ENCODE results near the gene SDC3. TPM values are rescaled to one million over a fixed set of nuclear protein-coding genes. Genes with fewer than 3 reads are reported as not detected.

The SDC3 gene
- total RNA-seq, 1 experiment from 2014 or later: 33.7 TPM

DNA sequence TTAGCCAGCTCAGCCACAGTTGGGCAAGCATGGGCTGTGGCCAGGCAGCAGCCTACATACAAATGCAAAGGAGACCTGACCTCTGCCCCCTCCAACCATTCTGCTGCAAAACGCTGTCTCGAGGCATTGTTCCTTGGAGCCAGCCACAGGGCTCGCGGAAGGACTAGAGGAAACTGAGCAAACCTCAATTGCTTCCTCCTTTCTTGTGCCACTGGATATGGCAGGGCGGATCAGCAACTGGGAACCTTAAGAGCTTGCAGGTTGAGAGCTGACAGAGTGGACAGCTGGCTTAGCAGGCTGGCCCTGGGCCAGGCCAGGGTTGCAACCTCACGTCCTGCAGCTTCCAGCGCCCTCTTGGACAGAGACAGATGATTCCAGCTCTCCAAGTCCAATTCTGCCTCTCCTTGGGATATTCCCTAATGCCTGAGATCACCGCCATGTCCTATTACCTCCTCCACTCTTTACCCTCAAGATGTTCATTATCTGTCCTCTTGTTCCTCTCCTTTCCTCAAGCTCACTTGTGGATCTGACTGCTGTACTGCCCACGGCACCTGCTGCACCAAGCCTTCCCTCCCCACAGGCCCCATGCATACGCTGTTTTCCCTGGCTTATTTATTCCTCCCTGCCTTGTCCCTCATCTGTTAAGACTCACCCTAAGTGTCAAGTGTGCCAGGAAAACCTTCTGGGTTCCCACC, 67.5 kb downstream of the SDC3 start:
- ChIA-PET CTCF (interaction anchor here (0.5 kb wide), 1 partner anchor 724 kb away, joined by 3 read pairs; no protein-coding TSS in a partner anchor), POLR2A (ENCODE audit: unreplicated experiment) (interaction anchor here (0.7 kb wide), 1 partner anchor 16 kb away, joined by 3 read pairs; no protein-coding TSS in a partner anchor)
- Histone ChIP-seq H2AFZ (no peak overlapping the region), H3K27me3 (ENCODE audit: insufficient read depth, low read depth) (peaks cover 47% of the 10 kb centered on the region), H3K4me2 (no peak overlapping the region), H3K9me3 (ENCODE audit: insufficient read depth, low read depth) (no peaks in the 10 kb centered on the region), H3K4me3 (no peak overlapping the region), H3K36me3 (ENCODE audit: low read depth) (no peaks in the 10 kb centered on the region), H3K4me1 (replicated peaks; ENCODE audit: insufficient read depth) (no peaks in the 10 kb centered on the region), H3F3A (ENCODE audit: insufficient read depth, low read depth) (no peaks in the 10 kb centered on the region), H3K9me2 (ENCODE audit: insufficient read depth) (no peaks in the 10 kb centered on the region), H3K79me2 (ENCODE audit: low read depth) (no peaks in the 10 kb centered on the region), H4K20me1 (ENCODE audit: insufficient read depth) (no peaks in the 10 kb centered on the region), H3K27ac (no peak overlapping the region)
- TF ChIP-seq EZH2 (IDR thresholded peaks at IDR 0.05; ENCODE audit: low read depth): no peak
- TF ChIP-seq, protein P1, sequence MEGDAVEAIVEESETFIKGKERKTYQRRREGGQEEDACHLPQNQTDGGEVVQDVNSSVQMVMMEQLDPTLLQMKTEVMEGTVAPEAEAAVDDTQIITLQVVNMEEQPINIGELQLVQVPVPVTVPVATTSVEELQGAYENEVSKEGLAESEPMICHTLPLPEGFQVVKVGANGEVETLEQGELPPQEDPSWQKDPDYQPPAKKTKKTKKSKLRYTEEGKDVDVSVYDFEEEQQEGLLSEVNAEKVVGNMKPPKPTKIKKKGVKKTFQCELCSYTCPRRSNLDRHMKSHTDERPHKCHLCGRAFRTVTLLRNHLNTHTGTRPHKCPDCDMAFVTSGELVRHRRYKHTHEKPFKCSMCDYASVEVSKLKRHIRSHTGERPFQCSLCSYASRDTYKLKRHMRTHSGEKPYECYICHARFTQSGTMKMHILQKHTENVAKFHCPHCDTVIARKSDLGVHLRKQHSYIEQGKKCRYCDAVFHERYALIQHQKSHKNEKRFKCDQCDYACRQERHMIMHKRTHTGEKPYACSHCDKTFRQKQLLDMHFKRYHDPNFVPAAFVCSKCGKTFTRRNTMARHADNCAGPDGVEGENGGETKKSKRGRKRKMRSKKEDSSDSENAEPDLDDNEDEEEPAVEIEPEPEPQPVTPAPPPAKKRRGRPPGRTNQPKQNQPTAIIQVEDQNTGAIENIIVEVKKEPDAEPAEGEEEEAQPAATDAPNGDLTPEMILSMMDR (conservative IDR thresholded peaks at IDR 0.05): no peak
- BruUV-seq (replicated peaks): no TSS peak
- intact Hi-C loops (cut with micrococcal nuclease; ENCODE audit: unreplicated experiment): no loop called here
- DNase-seq: peak in 1 of 2 experiments; percentile 31

DNA sequence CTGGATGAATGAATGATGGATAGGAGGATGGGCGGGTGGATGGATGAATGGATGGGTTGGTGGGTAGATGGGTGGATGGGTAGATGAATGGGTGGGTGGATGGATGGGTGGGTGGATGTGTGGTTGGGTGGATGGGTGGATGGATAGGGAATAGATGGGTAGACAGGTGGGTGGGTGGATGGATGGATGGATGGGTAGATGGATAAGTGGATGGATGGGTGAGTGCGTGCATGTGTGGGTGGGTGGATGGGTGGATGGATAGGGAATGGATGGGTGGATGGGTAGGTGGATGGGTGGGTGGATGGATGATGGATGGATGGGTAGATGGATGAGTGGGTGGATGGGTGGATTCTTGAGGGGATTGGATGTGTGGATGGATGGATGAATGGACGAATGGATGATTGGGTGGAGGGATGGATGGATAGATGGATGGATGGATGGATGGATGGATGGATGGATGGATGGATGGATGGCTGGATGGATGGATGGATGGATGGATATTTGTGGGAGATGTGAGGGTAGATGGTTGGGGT, 68.7 kb downstream of the SDC3 start:
- H3K9me3 ChIP-seq (ENCODE audit: insufficient read depth, low read depth): no peaks in the 10 kb centered on the region
- H3K27ac ChIP-seq: no peak overlapping the region
- no peak overlapping the region for H2AFZ ChIP-seq
- CTCF ChIA-PET: no interaction called here
- H4K20me1 ChIP-seq (ENCODE audit: insufficient read depth): no peaks in the 10 kb centered on the region
- H3K4me1 ChIP-seq (replicated peaks; ENCODE audit: insufficient read depth): no peaks in the 10 kb centered on the region
- no TSS peak for BruUV-seq (replicated peaks)
- no peaks in the 10 kb centered on the region for H3F3A ChIP-seq (ENCODE audit: insufficient read depth, low read depth)
- H3K4me3 ChIP-seq: no peak overlapping the region
- no peaks in the 10 kb centered on the region for H3K79me2 ChIP-seq (ENCODE audit: low read depth)
- no peak for TF ChIP-seq EZH2 (IDR thresholded peaks at IDR 0.05; ENCODE audit: low read depth)
- TF ChIP-seq, protein P1 (conservative IDR thresholded peaks at IDR 0.05): no peak
- peaks cover 37% of the 10 kb centered on the region for H3K27me3 ChIP-seq (ENCODE audit: insufficient read depth, low read depth)
- POLR2A ChIA-PET (ENCODE audit: unreplicated experiment): no interaction called here
- intact Hi-C loops (cut with micrococcal nuclease; ENCODE audit: unreplicated experiment): no loop called here
- no peaks in the 10 kb centered on the region for H3K9me2 ChIP-seq (ENCODE audit: insufficient read depth)
- no peak for DNase-seq
- H3K36me3 ChIP-seq (ENCODE audit: low read depth): no peaks in the 10 kb centered on the region
- H3K4me2 ChIP-seq: no peak overlapping the region

DNA sequence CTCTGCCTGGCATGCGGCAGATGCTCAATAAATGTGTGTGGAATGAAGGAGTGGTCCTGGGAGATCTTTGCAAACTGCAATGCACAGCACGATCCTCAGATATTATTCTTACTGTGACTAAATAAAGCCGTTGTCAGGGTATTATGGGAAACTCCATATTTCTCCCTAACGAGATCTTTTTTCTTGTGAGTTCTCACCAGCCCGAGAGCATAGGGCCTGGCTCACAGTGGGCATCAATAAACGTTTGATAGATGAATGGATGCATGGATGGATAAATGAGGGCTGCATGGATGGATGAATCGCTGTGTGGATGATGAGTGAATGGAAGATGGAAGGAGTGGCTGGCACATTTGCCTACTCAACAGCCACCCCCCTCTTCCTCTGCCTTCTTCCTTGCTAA, 69.6 kb downstream of the SDC3 start:
- Histone ChIP-seq H4K20me1 (ENCODE audit: insufficient read depth) (no peaks in the 10 kb centered on the region), H3K36me3 (ENCODE audit: low read depth) (no peaks in the 10 kb centered on the region), H3K4me2 (no peak overlapping the region), H3K4me1 (replicated peaks; ENCODE audit: insufficient read depth) (no peaks in the 10 kb centered on the region), H3K9me2 (ENCODE audit: insufficient read depth) (no peaks in the 10 kb centered on the region), H3K4me3 (no peak overlapping the region), H3F3A (ENCODE audit: insufficient read depth, low read depth) (no peaks in the 10 kb centered on the region), H3K27me3 (ENCODE audit: insufficient read depth, low read depth) (peaks cover 29% of the 10 kb centered on the region), H2AFZ (no peak overlapping the region), H3K27ac (no peak overlapping the region), H3K9me3 (ENCODE audit: insufficient read depth, low read depth) (no peaks in the 10 kb centered on the region), H3K79me2 (ENCODE audit: low read depth) (no peaks in the 10 kb centered on the region)
- intact Hi-C loops (cut with micrococcal nuclease; ENCODE audit: unreplicated experiment): no loop called here
- no TSS peak for BruUV-seq (replicated peaks)
- ChIA-PET POLR2A (ENCODE audit: unreplicated experiment) (no interaction called here), CTCF (interaction anchor here (0.6 kb wide), 1 partner anchor 37 kb away, joined by 3 read pairs; no protein-coding TSS in a partner anchor)
- DNase-seq: no peak
- no peak for TF ChIP-seq EZH2 (IDR thresholded peaks at IDR 0.05; ENCODE audit: low read depth)
- TF ChIP-seq, protein P1 (conservative IDR thresholded peaks at IDR 0.05): no peak

All from PC-9 (cell line).